K562 (cell line): ENCODE results near the gene IRF2BP2. TPM values are rescaled to one million over a fixed set of nuclear protein-coding genes. Genes with fewer than 3 reads are reported as not detected.

Experiments used
- ARHGAP35 ChIP-seq: fragments of 450-650 bp; IDR thresholded peaks from 2 replicates; pipeline ENCODE4 v1.6.1; 2018; ENCODE audit not compliant: partially characterized antibody
- BRD4 ChIP-seq: fragments of 200-600 bp; sonication (generic); IDR thresholded peaks from 2 replicates; pipeline ENCODE4 v1.6.1; 2017; ENCODE audit warnings: inconsistent platforms
- CCNT2 ChIP-seq: IDR thresholded peaks from 2 replicates; pipeline ENCODE4 v1.6.1; 2011; ENCODE audit warnings: borderline replicate concordance, low read depth, mild to moderate bottlenecking, moderate library complexity, mixed read lengths, low read length; ENCODE audit not compliant: insufficient read length; ENCODE audit errors: extremely low read depth
- CTBP1 ChIP-seq: fragments of 450-650 bp; IDR thresholded peaks from 2 replicates; pipeline ENCODE4 v1.6.1; 2016; ENCODE audit warnings: borderline replicate concordance
- CUX1 ChIP-seq: fragments of 200-800 bp; sonication (Bioruptor generic); IDR thresholded peaks from 2 replicates; pipeline ENCODE4 v1.6.1; 2016; ENCODE audit warnings: missing genetic modification characterization, missing compliant biosample characterization
- CXXC5 ChIP-seq: fragments of 250-450 bp; sonication (Bioruptor Pico); IDR thresholded peaks from 2 replicates; pipeline ENCODE4 v1.8.0; 2022; ENCODE audit warnings: inconsistent platforms, mild to moderate bottlenecking, moderate library complexity
- E2F5 ChIP-seq: sonication (generic); formaldehyde crosslinking; IDR thresholded peaks from 2 replicates; pipeline ENCODE4 v1.8.0; 2022; ENCODE audit warnings: mild to moderate bottlenecking, missing genetic modification reagents
- EP400 ChIP-seq: fragments of 450-650 bp; IDR thresholded peaks from 2 replicates; pipeline ENCODE4 v1.6.1; 2017; ENCODE audit warnings: antibody characterized with exemption, mild to moderate bottlenecking, moderate library complexity
- NONO ChIP-seq, 2 experiments: fragments of 200-400 bp in 1 of 2; fragments of 450-650 bp in 1 of 2; formaldehyde crosslinking in 1 of 2; IDR thresholded peaks; 2 replicates each; pipeline ENCODE4 v1.6.1; 2017; ENCODE audit warnings: low read depth in 2 of 2, mild to moderate bottlenecking in 2 of 2, moderate library complexity in 2 of 2, low read length in 1 of 2
- SP2 ChIP-seq: IDR thresholded peaks from 2 replicates; pipeline ENCODE4 v1.6.1; 2011; ENCODE audit warnings: mild to moderate bottlenecking, low read depth, low read length, moderate library complexity; ENCODE audit not compliant: poor library complexity, severe bottlenecking; ENCODE audit errors: extremely low read depth
- TEAD1 ChIP-seq, 2 experiments: fragments of 450-650 bp in 1 of 2; sonication (generic) in 1 of 2; formaldehyde crosslinking; IDR thresholded peaks; 2 replicates each; pipeline versions ENCODE4 v1.4.0 to v1.8.0; 2020 to 2022; ENCODE audit warnings: mild to moderate bottlenecking in 2 of 2, missing genetic modification reagents in 1 of 2
- YY1 ChIP-seq, 3 experiments: IDR thresholded peaks; 2 replicates each; pipeline ENCODE4 v1.6.1; 2011; ENCODE audit warnings: low read length in 2 of 3, mild to moderate bottlenecking in 2 of 3, moderate library complexity in 2 of 3, borderline replicate concordance in 1 of 3, control low read depth in 1 of 3, low read depth in 1 of 3; ENCODE audit not compliant: insufficient read depth in 3 of 3, insufficient replicate concordance in 2 of 3, control insufficient read depth in 1 of 3, insufficient read length in 1 of 3; ENCODE audit errors: extremely low read depth in 1 of 3
- ZNF518B ChIP-seq: fragments of 250-450 bp; sonication (Bioruptor Pico); IDR thresholded peaks from 2 replicates; pipeline ENCODE4 v1.5.0; 2021; ENCODE audit warnings: mild to moderate bottlenecking, moderate library complexity
- ZNF551 ChIP-seq: fragments of 250-450 bp; sonication (Bioruptor Pico); IDR thresholded peaks from 2 replicates; pipeline ENCODE4 v1.5.0; 2021; ENCODE audit warnings: mild to moderate bottlenecking, moderate library complexity
- ZNF830 ChIP-seq: fragments of 250-450 bp; sonication (Bioruptor Pico); IDR thresholded peaks from 2 replicates; pipeline ENCODE4 v1.5.0; 2021; ENCODE audit warnings: mild to moderate bottlenecking
- polyA plus RNA-seq, 8 experiments: library from polyadenylated mRNA; depleted of rRNA in 4 of 8; stranded (reverse) in 5 of 8; unstranded in 3 of 8; fragments of >200 nt; fragmentation: Nextera tagmentation in 2 of 8; fragmentation: Illumina TruSeq in 1 of 8; extraction: Ambion mirVana in 2 of 8; extraction: Trizol in 1 of 8; gene quantifications; 2 replicates each; pipeline versions ENCODE4 v1.2.1 to v1.2.3, GENCODE V29; 2011 to 2014; ENCODE audit warnings: inconsistent platforms in 1 of 8, missing spikeins in 1 of 8
- total RNA-seq, 7 experiments: library from RNA; depleted of rRNA in 6 of 7; stranded (reverse); fragments of >200 nt in 6 of 7; fragmentation: Illumina TruSeq in 2 of 7; extraction: Trizol in 2 of 7; gene quantifications; 2 replicates each; pipeline versions ENCODE4 v1.2.1 to v1.2.3, GENCODE V29; 2011 to 2021; ENCODE audit warnings: low replicate concordance in 1 of 7

Gene IRF2BP2
- total and polyA plus RNA-seq, 9 of the 15 experiments (the other 6 are each of a cell fraction or from before 2014, with no cell fraction given), result 7.7 to 68.6 (median 22.1) TPM

GRCh38 chr1:234610666-234611224 lies 767 bp upstream of the IRF2BP2 start (continued):
- TF ChIP-seq CUX1 (CRISPR knock-in tag), result peak; percentile 73; the same call in 1 of the 2 replicates
- TF ChIP-seq EP400, result peak; percentile 56; the same call in 1 of the 2 replicates
- TF ChIP-seq SP2, result no peak
- TF ChIP-seq CTBP1, result peak; percentile 58; the same call in 1 of the 2 replicates
- no peak for TF ChIP-seq ZNF551 (CRISPR knock-in tag)
- TF ChIP-seq E2F5, result no peak
- peak in 1 of 3 experiments; percentile 36 for TF ChIP-seq YY1 (IDR thresholded peaks at IDR 0.05; ENCODE audit: borderline replicate concordance in 1 of 3, control insufficient read depth in 1 of 3, extremely low read depth in 1 of 3, insufficient read depth in 3 of 3, insufficient read length in 1 of 3, insufficient replicate concordance in 2 of 3, low read depth in 1 of 3, low read length in 2 of 3)
- no peak for TF ChIP-seq ARHGAP35
- TF ChIP-seq BRD4, result peak; percentile 32; the same call in 1 of the 2 replicates
- peak in 1 of 2 experiments; percentile 98; a peak in 2 of 4 replicates for TF ChIP-seq TEAD1 (CRISPR knock-in tag; IDR thresholded peaks at IDR 0.05)
- 0 out of 2 replicates have a peak, but pooled peaks have one; percentile 80 for TF ChIP-seq ZNF830 (CRISPR knock-in tag)
- TF ChIP-seq NONO (IDR thresholded peaks at IDR 0.05; ENCODE audit: low read depth in 2 of 2, low read length in 1 of 2), result peak in 1 of 2 experiments; percentile 56; a peak in 3 of 4 replicates
- TF ChIP-seq ZNF518B (CRISPR knock-in tag), result no peak
- TF ChIP-seq CCNT2, result peak; percentile 72
- peak; percentile 67 for TF ChIP-seq CXXC5 (CRISPR knock-in tag)
